ENCODE data around the gene PAPOLG. TPM values are rescaled to one million over a fixed set of nuclear protein-coding genes. Genes with fewer than 3 reads are reported as not detected.

Gene PAPOLG
- total and polyA plus RNA-seq, 9 of the 15 experiments (the other 6 are each of a cell fraction or from before 2014, with no cell fraction given): 3.9 to 16.3 (median 10.0) TPM

GRCh38 chr2:60780721-60781120, 24.7 kb downstream of the PAPOLG start (continued):
- TF ChIP-seq MXD1 (CRISPR knock-in tag; IDR thresholded peaks at IDR 0.05; ENCODE audit: borderline replicate concordance, poor library complexity, severe bottlenecking): no peak
- TF ChIP-seq ZC3H4 (CRISPR knock-in tag; IDR thresholded peaks at IDR 0.05; ENCODE audit: borderline replicate concordance): no peak
- no peak for TF ChIP-seq TCF7L2 (IDR thresholded peaks at IDR 0.05; ENCODE audit: low read depth, low read length)
- no peak for TF ChIP-seq ZNF655 (CRISPR knock-in tag; IDR thresholded peaks at IDR 0.05)
- TF ChIP-seq FIP1L1 (IDR thresholded peaks at IDR 0.05; ENCODE audit: low read depth, low read length, poor library complexity, severe bottlenecking): no peak
- TF ChIP-seq GMEB1 (CRISPR knock-in tag; IDR thresholded peaks at IDR 0.05): no peak
- TF ChIP-seq YY1 (IDR thresholded peaks at IDR 0.05; ENCODE audit: borderline replicate concordance in 1 of 3, control insufficient read depth in 1 of 3, extremely low read depth in 1 of 3, insufficient read depth in 3 of 3, insufficient read length in 1 of 3, insufficient replicate concordance in 2 of 3, low read depth in 1 of 3, low read length in 2 of 3): no peak
- no peak for TF ChIP-seq NFIC (IDR thresholded peaks at IDR 0.05)
